Measurements from ENCODE around the gene CREB3L2. TPM values are rescaled to one million over a fixed set of nuclear protein-coding genes. Genes with fewer than 3 reads are reported as not detected.
A peak's percentile ranks its signal among the peaks of the same experiment; 100 is the strongest.

Gene CREB3L2
- polyA plus RNA-seq, 1 of the 3 experiments (the other 2 are of a cell fraction) = 22.9 TPM

- H3K79me2 ChIP-seq (ENCODE audit: insufficient read depth) = peaks cover 100% of the 10 kb centered on the region
- H4K20me1 ChIP-seq (ENCODE audit: insufficient read depth) = no peaks in the 10 kb centered on the region; the same call in 1 of the 2 replicates
- peaks cover 0 to 4% of the 10 kb centered on the region in 2 experiments for H3K36me3 ChIP-seq (replicated peaks in 1 of 2; ENCODE audit: control insufficient read depth in 1 of 2, insufficient read depth in 2 of 2, low read length in 1 of 2)
- TF ChIP-seq IRF3 (IDR thresholded peaks at IDR 0.05; ENCODE audit: low read depth, low read length) (no peak), PBX3 (IDR thresholded peaks at IDR 0.05) (0 out of 2 replicates have a peak, but pooled peaks have one; percentile 14)
- H3F3A ChIP-seq (replicated peaks; ENCODE audit: insufficient read depth) = peaks cover 11% of the 10 kb centered on the region
- H3K9me2 ChIP-seq = no peaks in the 10 kb centered on the region
- 76% methylated on average over 8 of the region's 8 CpGs for WGBS (ENCODE audit: low lambda C conversion rate)
- no peaks in the 10 kb centered on the region for H3K27me3 ChIP-seq (ENCODE audit: insufficient read depth)
- peak overlapping the region; percentile 23 to 80; a peak in 3 of 4 replicates for H3K27ac ChIP-seq (ENCODE audit: low read depth in 2 of 2, low read length in 1 of 2)
- no peak for DNase-seq
- peak overlapping the region; percentile 55 for H3K9ac ChIP-seq
- CTCF ChIA-PET = interaction anchor here (0.5 to 1.5 kb wide), 4 partner anchors 20 to 65 kb away, joined by 3 read pairs; partner anchors contain the start of gene CREB3L2
- H3K4me2 ChIP-seq = peak overlapping the region; percentile 35
- H3K9me3 ChIP-seq = no peaks in the 10 kb centered on the region
- H3K4me1 ChIP-seq (ENCODE audit: control insufficient read depth in 1 of 2, insufficient read depth in 2 of 2, low read depth in 1 of 2, low read length in 1 of 2) = peaks cover 18 to 35% of the 10 kb centered on the region in 2 experiments
- POLR2A ChIA-PET = no interaction called here
- H3K4me3 ChIP-seq (ENCODE audit: low read depth in 2 of 2, low read length in 1 of 2) = no peak overlapping the region
- H2AFZ ChIP-seq (ENCODE audit: low read depth) = no peak overlapping the region
These were observed 48.7 kb downstream of the CREB3L2 start for GRCh38 chr7:137953043-137953664.

GRCh38 chr7:137952426-137952805 is 49.5 kb downstream of the CREB3L2 start:
- ChIA-PET POLR2A (no interaction called here), CTCF (interaction anchor here (1.0 kb wide), 1 partner anchor 50 kb away, joined by 3 read pairs; the partner anchor contains the start of gene CREB3L2)
- no peaks in the 10 kb centered on the region for H3K36me3 ChIP-seq (replicated peaks in 1 of 2; ENCODE audit: control insufficient read depth in 1 of 2, insufficient read depth in 2 of 2, low read length in 1 of 2)
- WGBS (ENCODE audit: low lambda C conversion rate) = 94% methylated on average over 2 of the region's 2 CpGs
- peak overlapping the region in 1 of 2 experiments; percentile 80; a peak in 2 of 4 replicates for H3K27ac ChIP-seq (ENCODE audit: low read depth in 2 of 2, low read length in 1 of 2)
- TF ChIP-seq MEF2A (IDR thresholded peaks at IDR 0.05; ENCODE audit: borderline replicate concordance, low read depth) (no peak), JUND (IDR thresholded peaks at IDR 0.05) (no peak), GABPA (IDR thresholded peaks at IDR 0.05; ENCODE audit: low read depth) (no peak), RXRA (IDR thresholded peaks at IDR 0.05; ENCODE audit: borderline replicate concordance, low read depth) (no peak), RCOR1 (IDR thresholded peaks at IDR 0.05; ENCODE audit: low read length) (no peak), CTCF (IDR thresholded peaks at IDR 0.05) (no peak), YY1 (IDR thresholded peaks at IDR 0.05; ENCODE audit: low read depth) (no peak), SMC3 (IDR thresholded peaks at IDR 0.05; ENCODE audit: low read depth, low read length) (no peak), USF2 (IDR thresholded peaks at IDR 0.05; ENCODE audit: borderline replicate concordance, low read depth, low read length) (no peak), TEAD4 (IDR thresholded peaks at IDR 0.05; ENCODE audit: borderline replicate concordance, insufficient read depth) (no peak), ELF1 (IDR thresholded peaks at IDR 0.05) (no peak), SIN3A (IDR thresholded peaks at IDR 0.05; ENCODE audit: borderline replicate concordance, low read depth, low read length) (no peak), ZBTB33 (IDR thresholded peaks at IDR 0.05; ENCODE audit: borderline replicate concordance, low read depth) (no peak), FOXJ3 (CRISPR knock-in tag; IDR thresholded peaks at IDR 0.05) (no peak), CHD2 (IDR thresholded peaks at IDR 0.05; ENCODE audit: low read length, partially characterized antibody) (no peak), PBX3 (IDR thresholded peaks at IDR 0.05) (no peak)
- H3K9me3 ChIP-seq = no peaks in the 10 kb centered on the region
- no peaks in the 10 kb centered on the region for H3K9me2 ChIP-seq
- peaks cover 11% of the 10 kb centered on the region for H3F3A ChIP-seq (replicated peaks; ENCODE audit: insufficient read depth)
- no peaks in the 10 kb centered on the region for H3K27me3 ChIP-seq (ENCODE audit: insufficient read depth)
- H3K9ac ChIP-seq = 0 out of 2 replicates have a peak overlapping the region, but pooled peaks have one; percentile 55
- peaks cover 100% of the 10 kb centered on the region for H3K79me2 ChIP-seq (ENCODE audit: insufficient read depth)
- H3K4me1 ChIP-seq (ENCODE audit: control insufficient read depth in 1 of 2, insufficient read depth in 2 of 2, low read depth in 1 of 2, low read length in 1 of 2) = peaks cover 18 to 29% of the 10 kb centered on the region in 2 experiments
- H4K20me1 ChIP-seq (ENCODE audit: insufficient read depth) = no peaks in the 10 kb centered on the region; the same call in 1 of the 2 replicates
- no peak overlapping the region for H3K4me2 ChIP-seq
- H2AFZ ChIP-seq (ENCODE audit: low read depth) = no peak overlapping the region
- no peak overlapping the region for H3K4me3 ChIP-seq (ENCODE audit: low read depth in 2 of 2, low read length in 1 of 2)
- no peak for DNase-seq

Data from SK-N-SH (cell line).